ENCODE measurements around the gene CNKSR3.

DNA sequence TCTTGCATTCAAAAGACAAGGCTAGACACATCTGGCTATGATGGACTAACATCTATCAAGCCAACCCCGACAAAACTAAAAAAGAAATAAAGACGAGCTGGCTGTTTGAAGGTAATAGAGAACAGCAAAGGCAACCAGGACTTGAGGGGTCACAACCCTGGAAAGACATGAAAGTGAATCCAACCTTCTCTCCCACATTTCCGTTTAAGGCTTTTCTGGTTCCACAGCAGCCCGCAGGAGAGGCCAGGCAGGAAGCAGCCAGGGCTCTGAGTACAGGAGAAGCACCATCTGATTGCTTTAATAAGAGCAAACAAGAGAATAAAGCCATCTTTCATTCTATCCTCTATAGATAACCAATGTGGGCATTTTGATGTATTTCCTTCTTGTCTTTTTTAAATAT is 14.3 kb downstream of the CNKSR3 start:
- TF ChIP-seq POLR2AphosphoS5 (IDR thresholded peaks at IDR 0.05; ENCODE audit: low read depth, low read length), result no peak
- no peak for TF ChIP-seq POLR2A (IDR thresholded peaks at IDR 0.05; ENCODE audit: low read depth, low read length)
- no peak for TF ChIP-seq TAF1 (IDR thresholded peaks at IDR 0.05; ENCODE audit: low read depth, low read length)
- TF ChIP-seq POU2F2 (IDR thresholded peaks at IDR 0.05; ENCODE audit: low read depth, low read length), result no peak
- no peak for TF ChIP-seq SPI1 (IDR thresholded peaks at IDR 0.05; ENCODE audit: low read depth, low read length)
- no peak for TF ChIP-seq PAX5 (IDR thresholded peaks at IDR 0.05; ENCODE audit: insufficient read depth, low read length, severe bottlenecking)

All from GM12891 (cell line).